HepG2 (cell line): ENCODE results near the gene SDC3. TPM values are rescaled to one million over a fixed set of nuclear protein-coding genes. Genes with fewer than 3 reads are reported as not detected.

Experiments used
- ATAC-seq: fragments of 200-7000 bp; cut with Tn5 transposase; 3 replicates; pipeline ENCODE4 v1.9.1; 2020; ENCODE audit warnings: mild to moderate bottlenecking, moderate library complexity
- BruUV-seq: library from RNA; stranded (reverse); fragments of 400-500 nt; replicated peaks from 2 replicates; lab custom pipeline; 2021; lab: Mats Ljungman, UMichigan
- CTCF ChIA-PET: fragments of 300-600 bp; formaldehyde crosslinking; extraction: SDS; loops from one replicate; lab custom pipeline; 2021; ENCODE audit warnings: low total read pairs, inconsistent platforms, low intra/inter-chr PET ratio; lab: Yijun Ruan, JAX
- POLR2A ChIA-PET: fragments of 350-600 bp; sonication (Branson Sonifier 250); formaldehyde crosslinking; loops from one replicate; lab custom pipeline; 2020; ENCODE audit warnings: antibody characterized with exemption, inconsistent platforms; lab: Yijun Ruan, JAX
- DNase-seq: peaks from one replicate; pipeline ENCODE4 v3.0.0-alpha.2; 2015; ENCODE audit warnings: low spot score
- FAIRE-seq: peaks from 3 replicates; lab custom pipeline; 2011; peaks lifted over from hg19 to GRCh38; lab: Jason Lieb, UNC
- H2AFZ ChIP-seq: one replicate; pipeline ENCODE4 v1.6.1; 2011; ENCODE audit warnings: low read length, inconsistent platforms
- H3K27ac ChIP-seq: fragments of 300-600 bp; 3 replicates; pipeline ENCODE4 v1.8.0; 2011; ENCODE audit warnings: mixed run types, mild to moderate bottlenecking, mixed read lengths, low read length, inconsistent platforms; ENCODE audit not compliant: insufficient read depth; ENCODE audit errors: extremely low read length
- H3K27me3 ChIP-seq, 2 experiments: fragments of 200-600 bp in 1 of 2; 2 replicates in 1 of 2; 3 replicates in 1 of 2; pipeline versions ENCODE4 v1.6.0 to v1.8.0; 2011; ENCODE audit warnings: low read length in 2 of 2, mild to moderate bottlenecking in 2 of 2, moderate library complexity in 2 of 2, inconsistent platforms in 1 of 2; ENCODE audit not compliant: insufficient read depth in 2 of 2, control insufficient read depth in 1 of 2
- H3K36me3 ChIP-seq, 2 experiments: fragments of 200-600 bp in 1 of 2; replicated peaks in 1 of 2; 2 replicates in 1 of 2; 3 replicates in 1 of 2; pipeline versions ENCODE4 v1.5.1 to v1.8.0; 2011; ENCODE audit warnings: low read length in 2 of 2, inconsistent platforms in 1 of 2; ENCODE audit not compliant: insufficient read depth in 2 of 2, control insufficient read depth in 1 of 2
- H3K4me1 ChIP-seq: 2 replicates; pipeline ENCODE4 v1.5.1; 2012; ENCODE audit warnings: low read length, inconsistent platforms; ENCODE audit not compliant: insufficient read depth
- H3K4me2 ChIP-seq: 2 replicates; pipeline ENCODE4 v1.6.0; 2011; ENCODE audit warnings: low read depth, low read length, inconsistent platforms
- H3K4me3 ChIP-seq, 3 experiments: fragments of 200-600 bp in 1 of 3; sonication (generic), shearing (Covaris generic) in 1 of 3; replicated peaks in 1 of 3; 2 replicates each; pipeline ENCODE4 v1.5.1; 2011 to 2016; ENCODE audit warnings: low read length in 3 of 3, inconsistent platforms in 2 of 3, low read depth in 2 of 3, mild to moderate bottlenecking in 2 of 3, control low read depth in 1 of 3, mixed read lengths in 1 of 3; ENCODE audit not compliant: insufficient read depth in 1 of 3
- H3K79me2 ChIP-seq: one replicate; pipeline ENCODE4 v1.6.1; 2011; ENCODE audit warnings: low read length, inconsistent platforms; ENCODE audit not compliant: insufficient read depth
- H3K9ac ChIP-seq: 2 replicates; pipeline ENCODE4 v1.6.0; 2011; ENCODE audit warnings: mild to moderate bottlenecking, low read depth, low read length, inconsistent platforms; ENCODE audit not compliant: insufficient read depth
- H3K9me3 ChIP-seq: 2 replicates; pipeline ENCODE4 v1.5.1; 2012; ENCODE audit warnings: mild to moderate bottlenecking, low read length
- H4K20me1 ChIP-seq: 2 replicates; pipeline ENCODE4 v1.6.0; 2011; ENCODE audit warnings: inconsistent platforms, mild to moderate bottlenecking, low read length, moderate library complexity; ENCODE audit not compliant: insufficient read depth
- AGO1 ChIP-seq: fragments of 200-400 bp; formaldehyde crosslinking; IDR thresholded peaks from 2 replicates; pipeline ENCODE4 v1.6.1; 2017; ENCODE audit warnings: mild to moderate bottlenecking, low read depth, low read length, moderate library complexity; ENCODE audit not compliant: poor library complexity, severe bottlenecking
- CEBPG ChIP-seq: IDR thresholded peaks from 2 replicates; pipeline ENCODE4 v1.6.1; 2016
- ELF4 ChIP-seq: sonication (generic); formaldehyde crosslinking; IDR thresholded peaks from 2 replicates; pipeline ENCODE4 v1.5.0; 2020; ENCODE audit warnings: missing genetic modification reagents, mild to moderate bottlenecking, moderate library complexity, borderline replicate concordance
- HES4 ChIP-seq: sonication (generic); formaldehyde crosslinking; IDR thresholded peaks from 2 replicates; pipeline ENCODE4 v1.9.0; 2021; ENCODE audit warnings: mild to moderate bottlenecking, missing genetic modification reagents, borderline replicate concordance
- JDP2 ChIP-seq: sonication (generic); formaldehyde crosslinking; IDR thresholded peaks from 2 replicates; pipeline ENCODE4 v1.8.1; 2022; ENCODE audit warnings: missing genetic modification reagents, borderline replicate concordance
- KDM6A ChIP-seq: IDR thresholded peaks from 2 replicates; pipeline ENCODE4 v1.6.1; 2016; ENCODE audit warnings: low read depth
- KLF11 ChIP-seq: IDR thresholded peaks from 2 replicates; pipeline ENCODE4 v1.6.1; 2016; ENCODE audit warnings: missing compliant biosample characterization
- MED8 ChIP-seq: sonication (generic); formaldehyde crosslinking; IDR thresholded peaks from 2 replicates; pipeline ENCODE4 v1.8.1; 2023; ENCODE audit warnings: mild to moderate bottlenecking, missing genetic modification reagents; ENCODE audit not compliant: insufficient replicate concordance
- PHF8 ChIP-seq: sonication (generic); formaldehyde crosslinking; IDR thresholded peaks from 2 replicates; pipeline ENCODE4 v1.5.0; 2020; ENCODE audit warnings: missing genetic modification reagents
- SCMH1 ChIP-seq: sonication (generic); formaldehyde crosslinking; IDR thresholded peaks from 2 replicates; pipeline ENCODE4 v1.9.0; 2021; ENCODE audit warnings: missing genetic modification reagents, mild to moderate bottlenecking, borderline replicate concordance
- TBL1XR1 ChIP-seq: fragments of 150-350 bp; IDR thresholded peaks from 2 replicates; pipeline ENCODE4 v1.6.1; 2014; ENCODE audit warnings: borderline replicate concordance, low read length; ENCODE audit not compliant: partially characterized antibody
- ZNF777 ChIP-seq: sonication (generic); formaldehyde crosslinking; IDR thresholded peaks from 2 replicates; pipeline ENCODE4 v1.4.0; 2020; ENCODE audit warnings: missing genetic modification reagents
- WGBS: methylation state at CpG from one replicate; pipeline ENCODE4 v1.1.6; 2017; ENCODE audit warnings: low lambda C conversion rate; 5-methylcytosine and 5-hydroxymethylcytosine counted together
- in situ Hi-C: cut with HindIII; loops from 2 replicates; pipeline ENCODE4 v1.10.0; 2017; ENCODE audit warnings: low pct_unique_long_range_greater_than_20kb; ENCODE audit not compliant: extremely low pct_ligation_motif_present
- intact Hi-C: fragments of 100-400 bp; cut with micrococcal nuclease; formaldehyde crosslinking; loops from one replicate; pipeline ENCODE4 v1.10.0; 2022; ENCODE audit not compliant: unreplicated experiment
- polyA plus RNA-seq, 8 experiments: library from polyadenylated mRNA; depleted of rRNA in 3 of 8; stranded (reverse) in 7 of 8; unstranded in 1 of 8; fragments of >200 nt; fragmentation: Illumina TruSeq in 4 of 8; extraction: Trizol in 4 of 8; gene quantifications; 2 replicates each; pipeline versions ENCODE4 v1.2.1 to v1.2.3, GENCODE V29; 2011 to 2016; ENCODE audit warnings: low read depth in 4 of 8, missing spikeins in 1 of 8, mixed read lengths in 1 of 8; ENCODE audit not compliant: insufficient read depth in 1 of 8
- total RNA-seq, 5 experiments: library from RNA; depleted of rRNA; stranded (reverse); fragments of >200 nt; fragmentation: Illumina TruSeq; extraction: Trizol; gene quantifications; 2 replicates each; pipeline ENCODE4 v1.2.3, GENCODE V29; 2016; ENCODE audit warnings: low read depth in 1 of 5
- TF ChIP-seq, protein P1 (sequence below): sonication (generic); formaldehyde crosslinking; conservative IDR thresholded peaks from 2 replicates; pipeline ENCODE4 v1.8.0; 2022; ENCODE audit warnings: low read depth, missing genetic modification reagents
- TF ChIP-seq, protein P2 (sequence below): IDR thresholded peaks from 2 replicates; pipeline ENCODE4 v1.6.1; 2016
- TF ChIP-seq, protein P3 (sequence below): sonication (generic); formaldehyde crosslinking; IDR thresholded peaks from 2 replicates; pipeline ENCODE4 v1.5.0; 2020; ENCODE audit warnings: missing genetic modification reagents

Gene SDC3
- total and polyA plus RNA-seq, 2 of the 13 experiments (the other 11 are each of a cell fraction or from before 2014, with no cell fraction given), result 0.49 to 0.84 TPM

DNA sequence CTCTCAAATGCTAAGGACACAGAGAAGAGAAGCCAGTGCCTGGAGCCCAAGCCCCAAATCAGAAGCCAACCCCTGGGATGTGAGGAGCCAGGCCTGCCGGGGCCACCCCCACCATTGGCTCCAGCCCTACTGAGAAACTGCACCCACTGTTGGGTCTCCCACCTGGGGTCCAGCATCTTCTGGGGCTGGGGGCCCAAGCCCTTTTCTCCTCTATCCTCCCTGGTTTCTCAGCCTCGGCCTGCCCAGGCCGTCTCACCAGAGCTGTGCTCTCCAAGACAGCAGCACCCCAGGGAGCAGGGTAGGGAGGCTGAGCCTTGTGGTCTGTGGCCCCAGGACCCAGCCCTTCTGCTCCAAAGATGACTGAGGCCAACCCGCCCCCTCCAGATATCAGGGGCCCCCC lies 37.9 kb downstream of the SDC3 start:
- Histone ChIP-seq H3K27me3 (peaks cover 0 to 2% of the 10 kb centered on the region in 2 experiments; a peak in 1 of 5 replicates), H3K36me3 (no peaks in the 10 kb centered on the region), H3K79me2 (no peaks in the 10 kb centered on the region), H3K4me3 (no peak overlapping the region), H4K20me1 (no peaks in the 10 kb centered on the region), H3K27ac (no peak overlapping the region), H3K4me2 (no peak overlapping the region), H3K9me3 (no peaks in the 10 kb centered on the region), H3K9ac (no peak overlapping the region), H3K4me1 (no peaks in the 10 kb centered on the region), H2AFZ (no peak overlapping the region)
- ChIA-PET CTCF (no interaction called here), POLR2A (no interaction called here)
- BruUV-seq, result no TSS peak
- intact Hi-C loops (no loop called here), in situ Hi-C loops (no loop called here)
- no CpG with 5 or more reads among the region's 4 CpGs for WGBS
- TF ChIP-seq KLF11 (CRISPR knock-in tag) (no peak), CEBPG (CRISPR knock-in tag) (no peak), HES4 (CRISPR knock-in tag) (no peak), SCMH1 (CRISPR knock-in tag) (no peak), MED8 (no peak), JDP2 (CRISPR knock-in tag) (no peak), PHF8 (CRISPR knock-in tag) (no peak), KDM6A (no peak), ELF4 (no peak), ZNF777 (CRISPR knock-in tag) (no peak), AGO1 (no peak), TBL1XR1 (no peak)
- TF ChIP-seq, protein P1, sequence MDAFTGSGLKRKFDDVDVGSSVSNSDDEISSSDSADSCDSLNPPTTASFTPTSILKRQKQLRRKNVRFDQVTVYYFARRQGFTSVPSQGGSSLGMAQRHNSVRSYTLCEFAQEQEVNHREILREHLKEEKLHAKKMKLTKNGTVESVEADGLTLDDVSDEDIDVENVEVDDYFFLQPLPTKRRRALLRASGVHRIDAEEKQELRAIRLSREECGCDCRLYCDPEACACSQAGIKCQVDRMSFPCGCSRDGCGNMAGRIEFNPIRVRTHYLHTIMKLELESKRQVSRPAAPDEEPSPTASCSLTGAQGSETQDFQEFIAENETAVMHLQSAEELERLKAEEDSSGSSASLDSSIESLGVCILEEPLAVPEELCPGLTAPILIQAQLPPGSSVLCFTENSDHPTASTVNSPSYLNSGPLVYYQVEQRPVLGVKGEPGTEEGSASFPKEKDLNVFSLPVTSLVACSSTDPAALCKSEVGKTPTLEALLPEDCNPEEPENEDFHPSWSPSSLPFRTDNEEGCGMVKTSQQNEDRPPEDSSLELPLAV (CRISPR knock-in tag), result no peak
- TF ChIP-seq, protein P2, sequence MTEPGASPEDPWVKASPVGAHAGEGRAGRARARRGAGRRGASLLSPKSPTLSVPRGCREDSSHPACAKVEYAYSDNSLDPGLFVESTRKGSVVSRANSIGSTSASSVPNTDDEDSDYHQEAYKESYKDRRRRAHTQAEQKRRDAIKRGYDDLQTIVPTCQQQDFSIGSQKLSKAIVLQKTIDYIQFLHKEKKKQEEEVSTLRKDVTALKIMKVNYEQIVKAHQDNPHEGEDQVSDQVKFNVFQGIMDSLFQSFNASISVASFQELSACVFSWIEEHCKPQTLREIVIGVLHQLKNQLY (CRISPR knock-in tag), result no peak
- TF ChIP-seq, protein P3, sequence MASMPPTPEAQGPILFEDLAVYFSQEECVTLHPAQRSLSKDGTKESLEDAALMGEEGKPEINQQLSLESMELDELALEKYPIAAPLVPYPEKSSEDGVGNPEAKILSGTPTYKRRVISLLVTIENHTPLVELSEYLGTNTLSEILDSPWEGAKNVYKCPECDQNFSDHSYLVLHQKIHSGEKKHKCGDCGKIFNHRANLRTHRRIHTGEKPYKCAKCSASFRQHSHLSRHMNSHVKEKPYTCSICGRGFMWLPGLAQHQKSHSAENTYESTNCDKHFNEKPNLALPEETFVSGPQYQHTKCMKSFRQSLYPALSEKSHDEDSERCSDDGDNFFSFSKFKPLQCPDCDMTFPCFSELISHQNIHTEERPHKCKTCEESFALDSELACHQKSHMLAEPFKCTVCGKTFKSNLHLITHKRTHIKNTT (CRISPR knock-in tag), result no peak
- DNase-seq, result no peak
- ATAC-seq, result no peak
- FAIRE-seq, result no peak
